Left renal pelvis (tissue), 4 donors: ENCODE measurements around the gene CHN2. TPM values are rescaled to one million over a fixed set of nuclear protein-coding genes. Genes with fewer than 3 reads are reported as not detected.

Experiments used
- DNase-seq, 4 donors: peaks; one replicate each; pipeline ENCODE4 v3.0.0-alpha.2; 2013; ENCODE audit warnings: low read depth in 4 of 4, low spot score in 3 of 4
- polyA plus RNA-seq, 4 donors: library from polyadenylated mRNA; unstranded; fragments of 120-200 nt; gene quantifications; one replicate each; pipeline ENCODE4 v1.2.1, GENCODE V29; 2013; ENCODE audit not compliant: insufficient read length in 4 of 4

Gene CHN2
- polyA plus RNA-seq, 4 donors, result 11.3 to 21.8 (median 18.7) TPM

- no peak for DNase-seq
Measured at GRCh38 chr7:29418056-29418455, 223.5 kb downstream of the CHN2 start.

- DNase-seq, result no peak
Measured at GRCh38 chr7:29418651-29419050, 224.1 kb downstream of the CHN2 start.

GRCh38 chr7:29420011-29420410 lies 225.4 kb downstream of the CHN2 start:
- DNase-seq, result no peak

GRCh38 chr7:29421010-29421956 lies 226.7 kb downstream of the CHN2 start:
- no peak for DNase-seq

GRCh38 chr7:29422829-29423228 lies 228.3 kb downstream of the CHN2 start:
- no peak for DNase-seq

- no peak for DNase-seq
Measured at GRCh38 chr7:29424295-29424983, 229.9 kb downstream of the CHN2 start.

- DNase-seq, result no peak
Measured at GRCh38 chr7:29424984-29425309, 230.4 kb downstream of the CHN2 start.

GRCh38 chr7:29426587-29426986 lies 232.0 kb downstream of the CHN2 start:
- no peak for DNase-seq

GRCh38 chr7:29429401-29429800 lies 234.8 kb downstream of the CHN2 start:
- no peak for DNase-seq

GRCh38 chr7:29430279-29430949 lies 235.8 kb downstream of the CHN2 start:
- DNase-seq, result no peak

GRCh38 chr7:29431686-29432085 lies 237.1 kb downstream of the CHN2 start:
- no peak for DNase-seq

- no peak for DNase-seq
Measured at GRCh38 chr7:29432721-29433120, 238.1 kb downstream of the CHN2 start.

GRCh38 chr7:29434380-29434768 lies 239.8 kb downstream of the CHN2 start:
- DNase-seq, result no peak

- no peak for DNase-seq
Measured at GRCh38 chr7:29435167-29435566, 240.6 kb downstream of the CHN2 start.

- no peak for DNase-seq
Measured at GRCh38 chr7:29435902-29436301, 241.3 kb downstream of the CHN2 start.

GRCh38 chr7:29442146-29442545 lies 247.6 kb downstream of the CHN2 start:
- DNase-seq, result no peak

GRCh38 chr7:29443552-29443951 lies 249.0 kb downstream of the CHN2 start:
- DNase-seq, result no peak

- DNase-seq, result no peak
Measured at GRCh38 chr7:29444267-29444666, 249.7 kb downstream of the CHN2 start.

- no peak for DNase-seq
Measured at GRCh38 chr7:29445736-29446135, 251.2 kb downstream of the CHN2 start.

GRCh38 chr7:29447828-29448227 lies 253.3 kb downstream of the CHN2 start:
- no peak for DNase-seq

- DNase-seq, result no peak
Measured at GRCh38 chr7:29449569-29450260, 255.1 kb downstream of the CHN2 start.
